DOHH2 (cell line): ENCODE data around the gene FBLN1.

Experiments used
- EZH2phosphoT487 ChIP-seq: fragments of 200-600 bp; sonication (generic); IDR thresholded peaks from 2 replicates; pipeline ENCODE4 v1.6.1; 2017; ENCODE audit warnings: borderline replicate concordance, mild to moderate bottlenecking, antibody characterized with exemption, low read length, moderate library complexity, mixed read lengths
- TF ChIP-seq, protein P1 (sequence below): fragments of 200-600 bp; sonication (generic); IDR thresholded peaks from one replicate; pipeline ENCODE4 v1.5.1; 2014; ENCODE audit warnings: antibody characterized with exemption, mild to moderate bottlenecking, low read depth, low read length; ENCODE audit not compliant: poor library complexity, severe bottlenecking

DNA sequence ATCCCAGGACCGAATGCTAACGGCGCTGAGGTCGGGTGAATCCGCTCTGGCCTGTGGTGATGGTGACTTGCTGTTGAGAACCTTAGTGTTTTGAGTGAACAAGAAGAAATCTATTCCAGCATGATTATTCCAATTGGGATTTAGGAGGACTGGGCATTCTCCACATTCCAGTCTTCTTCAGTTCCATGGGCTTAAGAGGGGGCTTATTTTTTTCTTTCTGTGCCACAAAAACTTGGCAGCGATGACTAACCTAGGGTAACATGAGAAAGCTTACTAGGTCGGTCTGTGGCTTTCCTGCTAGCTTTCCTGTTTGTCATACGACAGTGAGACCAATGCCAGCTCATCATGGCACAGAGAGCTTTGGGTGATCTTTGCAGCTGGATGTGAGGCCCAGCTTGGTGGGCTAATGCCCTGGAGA lies 106.1 kb downstream of the FBLN1 start:
- TF ChIP-seq, protein P1, sequence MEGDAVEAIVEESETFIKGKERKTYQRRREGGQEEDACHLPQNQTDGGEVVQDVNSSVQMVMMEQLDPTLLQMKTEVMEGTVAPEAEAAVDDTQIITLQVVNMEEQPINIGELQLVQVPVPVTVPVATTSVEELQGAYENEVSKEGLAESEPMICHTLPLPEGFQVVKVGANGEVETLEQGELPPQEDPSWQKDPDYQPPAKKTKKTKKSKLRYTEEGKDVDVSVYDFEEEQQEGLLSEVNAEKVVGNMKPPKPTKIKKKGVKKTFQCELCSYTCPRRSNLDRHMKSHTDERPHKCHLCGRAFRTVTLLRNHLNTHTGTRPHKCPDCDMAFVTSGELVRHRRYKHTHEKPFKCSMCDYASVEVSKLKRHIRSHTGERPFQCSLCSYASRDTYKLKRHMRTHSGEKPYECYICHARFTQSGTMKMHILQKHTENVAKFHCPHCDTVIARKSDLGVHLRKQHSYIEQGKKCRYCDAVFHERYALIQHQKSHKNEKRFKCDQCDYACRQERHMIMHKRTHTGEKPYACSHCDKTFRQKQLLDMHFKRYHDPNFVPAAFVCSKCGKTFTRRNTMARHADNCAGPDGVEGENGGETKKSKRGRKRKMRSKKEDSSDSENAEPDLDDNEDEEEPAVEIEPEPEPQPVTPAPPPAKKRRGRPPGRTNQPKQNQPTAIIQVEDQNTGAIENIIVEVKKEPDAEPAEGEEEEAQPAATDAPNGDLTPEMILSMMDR: no peak
- no peak for TF ChIP-seq EZH2phosphoT487
